ENCODE measurements around the gene ZNF23.
A peak's percentile ranks its signal among the peaks of the same experiment; 100 is the strongest.

ZNF23 gene

GRCh38 chr16:71464231-71464630 lies 2.2 kb upstream of the ZNF23 start:
- no peak overlapping the region for H3K27ac Mint-ChIP-seq
- no peak for DNase-seq
- H3K4me3 Mint-ChIP-seq, result no peak overlapping the region
- no peak for TF ChIP-seq CTCF (IDR thresholded peaks at IDR 0.05)
- H3K4me1 Mint-ChIP-seq, result peaks cover 34% of the 10 kb centered on the region
- peaks cover 7% of the 10 kb centered on the region for H3K27me3 Mint-ChIP-seq (ENCODE audit: low read depth, poor library complexity)
- no peaks in the 10 kb centered on the region for H3K9me3 Mint-ChIP-seq
- H3K36me3 Mint-ChIP-seq (ENCODE audit: low read depth), result no peaks in the 10 kb centered on the region

- no peak overlapping the region for H3K27ac Mint-ChIP-seq
- H3K36me3 Mint-ChIP-seq (ENCODE audit: low read depth), result peaks cover 12% of the 10 kb centered on the region
- peaks cover 7% of the 10 kb centered on the region for H3K27me3 Mint-ChIP-seq (ENCODE audit: low read depth, poor library complexity)
- H3K9me3 Mint-ChIP-seq, result no peaks in the 10 kb centered on the region
- no peak for TF ChIP-seq CTCF (IDR thresholded peaks at IDR 0.05)
- peaks cover 34% of the 10 kb centered on the region for H3K4me1 Mint-ChIP-seq
- no peak for DNase-seq
- H3K4me3 Mint-ChIP-seq, result peak overlapping the region; percentile 98
Measured at GRCh38 chr16:71460941-71461340, 1.1 kb downstream of the ZNF23 start.

GRCh38 chr16:71460236-71460635 lies 1.8 kb downstream of the ZNF23 start:
- Mint-ChIP-seq H3K9me3 (peaks cover 4% of the 10 kb centered on the region), H3K4me1 (peaks cover 34% of the 10 kb centered on the region), H3K27ac (no peak overlapping the region), H3K36me3 (ENCODE audit: low read depth) (peaks cover 19% of the 10 kb centered on the region), H3K27me3 (ENCODE audit: low read depth, poor library complexity) (peaks cover 7% of the 10 kb centered on the region), H3K4me3 (peak overlapping the region; percentile 98)
- no peak for TF ChIP-seq CTCF (IDR thresholded peaks at IDR 0.05)
- no peak for DNase-seq

- H3K27ac Mint-ChIP-seq, result no peak overlapping the region
- peaks cover 10% of the 10 kb centered on the region for H3K9me3 Mint-ChIP-seq
- H3K4me1 Mint-ChIP-seq, result peaks cover 34% of the 10 kb centered on the region
- TF ChIP-seq CTCF (IDR thresholded peaks at IDR 0.05), result no peak
- peaks cover 27% of the 10 kb centered on the region for H3K36me3 Mint-ChIP-seq (ENCODE audit: low read depth)
- H3K4me3 Mint-ChIP-seq, result no peak overlapping the region
- DNase-seq, result no peak
- H3K27me3 Mint-ChIP-seq (ENCODE audit: low read depth, poor library complexity), result peaks cover 4% of the 10 kb centered on the region
Measured at GRCh38 chr16:71459510-71459909, 2.5 kb downstream of the ZNF23 start.

GRCh38 chr16:71456801-71457200 lies 5.2 kb downstream of the ZNF23 start:
- TF ChIP-seq CTCF (IDR thresholded peaks at IDR 0.05), result no peak
- H3K27me3 Mint-ChIP-seq (ENCODE audit: low read depth, poor library complexity), result no peaks in the 10 kb centered on the region
- peaks cover 54% of the 10 kb centered on the region for H3K36me3 Mint-ChIP-seq (ENCODE audit: low read depth)
- DNase-seq, result no peak
- H3K4me3 Mint-ChIP-seq, result no peak overlapping the region
- peaks cover 18% of the 10 kb centered on the region for H3K4me1 Mint-ChIP-seq
- no peak overlapping the region for H3K27ac Mint-ChIP-seq
- peaks cover 35% of the 10 kb centered on the region for H3K9me3 Mint-ChIP-seq

- no peak for TF ChIP-seq CTCF (IDR thresholded peaks at IDR 0.05)
- Mint-ChIP-seq H3K4me3 (no peak overlapping the region), H3K4me1 (no peaks in the 10 kb centered on the region), H3K36me3 (ENCODE audit: low read depth) (peaks cover 91% of the 10 kb centered on the region), H3K27me3 (ENCODE audit: low read depth, poor library complexity) (peaks cover 8% of the 10 kb centered on the region), H3K27ac (no peak overlapping the region), H3K9me3 (peaks cover 72% of the 10 kb centered on the region)
- DNase-seq, result no peak
Measured at GRCh38 chr16:71453036-71453435, 9.0 kb downstream of the ZNF23 start.

Measured in nephron progenitor cell (in vitro differentiated cells).